Activated naive CD8-positive, alpha-beta T cell treated with anti-CD3 and anti-CD28 coated beads, Interleukin-2, amount 50 U/mL, for 16 hours (primary cell): ENCODE results near the gene CYFIP1.

ENCODE experiments used
- DNase-seq: peaks from one replicate; pipeline ENCODE4 v3.0.0-alpha.2; 2020; ENCODE audit warnings: low read depth, low spot score

The CYFIP1 gene

DNA sequence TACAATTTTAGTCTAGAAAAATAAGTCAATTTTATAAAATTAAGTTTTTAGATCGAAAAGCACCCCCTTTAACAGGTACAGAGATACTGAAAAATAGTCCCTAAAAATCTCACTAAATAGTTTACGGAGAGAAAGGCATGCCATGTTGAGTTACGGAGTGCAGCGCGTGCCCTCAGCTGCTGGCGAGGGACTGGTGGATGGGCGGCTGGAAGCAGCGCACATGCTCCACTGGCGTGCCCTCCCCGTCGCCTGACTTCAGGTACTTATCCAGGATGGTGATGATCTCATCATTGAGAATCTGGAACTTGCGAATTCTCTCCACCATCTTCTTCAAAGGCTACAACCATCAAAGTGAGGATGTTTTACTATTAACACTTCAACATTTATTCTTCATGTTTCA is 110.3 kb downstream of the CYFIP1 start:
- DNase-seq, result no peak

DNA sequence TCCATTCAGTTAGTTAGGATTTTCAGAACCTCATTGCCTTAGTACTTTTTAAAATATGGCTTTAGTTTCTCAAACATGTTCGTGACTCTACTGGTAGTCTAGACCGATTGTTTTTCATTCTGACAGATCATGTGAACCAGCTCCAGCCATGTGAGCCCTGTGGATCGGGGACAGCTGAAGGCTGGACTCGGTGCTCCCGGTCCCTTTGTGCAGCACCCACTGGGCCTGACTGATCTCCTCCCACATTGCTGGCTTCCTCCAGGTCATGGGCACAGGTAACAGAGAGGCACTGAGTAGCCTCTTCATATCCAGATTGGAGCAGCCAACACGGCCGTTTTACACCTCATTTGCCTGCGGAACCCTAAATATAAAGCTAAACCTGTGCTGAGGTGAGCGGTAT is 111.2 kb downstream of the CYFIP1 start:
- DNase-seq, result no peak

DNA sequence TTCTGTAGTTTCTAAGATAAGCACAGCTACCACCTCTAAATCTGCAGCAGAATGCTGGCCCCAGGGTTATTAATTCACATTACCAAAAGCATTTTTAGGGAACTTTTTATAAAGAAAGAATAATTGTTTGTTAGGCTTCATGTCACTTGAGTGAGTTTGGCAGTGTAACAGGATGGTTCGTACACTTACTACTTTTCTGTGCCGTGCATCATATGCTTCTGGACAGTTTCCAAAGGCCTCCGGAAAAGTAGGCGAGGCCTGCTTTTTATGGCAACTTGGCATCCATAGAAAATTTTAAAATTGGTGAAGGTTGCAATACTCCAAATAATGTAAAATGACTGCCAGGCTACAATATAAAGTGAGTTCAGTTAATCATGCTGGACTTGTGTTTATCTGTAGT is 111.7 kb downstream of the CYFIP1 start:
- DNase-seq, result no peak

DNA sequence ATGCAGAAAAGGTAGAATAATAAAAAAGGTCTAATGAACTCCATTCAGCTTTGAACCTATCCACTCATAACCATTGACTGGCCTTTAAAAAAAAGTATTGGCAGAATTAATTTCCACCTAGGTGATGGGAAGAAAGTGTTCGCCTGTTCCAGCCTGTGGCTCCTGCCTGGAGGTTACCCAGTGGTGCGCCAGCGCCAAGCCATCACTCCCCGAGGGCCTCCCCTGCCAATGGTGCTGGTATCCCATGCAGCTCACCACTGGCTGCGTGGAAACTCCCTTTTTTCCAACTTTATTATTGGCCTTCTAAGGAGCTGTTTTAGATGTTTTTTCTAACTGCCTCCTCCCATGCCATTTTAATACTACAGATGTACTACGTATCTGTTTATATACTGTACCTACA is 112.3 kb downstream of the CYFIP1 start:
- DNase-seq, result no peak

DNA sequence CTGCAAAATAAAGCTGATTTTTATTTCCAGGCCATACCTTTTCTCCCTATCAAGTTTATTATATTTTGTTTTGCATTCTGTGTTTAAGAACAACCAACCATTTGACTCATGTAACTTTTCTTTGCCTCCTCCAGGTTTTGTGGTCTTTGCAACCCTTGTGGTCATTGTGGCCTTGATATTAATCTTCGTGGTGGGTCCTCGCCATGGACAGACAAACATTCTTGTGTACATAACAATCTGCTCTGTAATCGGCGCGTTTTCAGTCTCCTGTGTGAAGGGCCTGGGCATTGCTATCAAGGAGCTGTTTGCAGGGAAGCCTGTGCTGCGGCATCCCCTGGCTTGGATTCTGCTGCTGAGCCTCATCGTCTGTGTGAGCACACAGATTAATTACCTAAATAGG is 114.1 kb downstream of the CYFIP1 start:
- no peak for DNase-seq

DNA sequence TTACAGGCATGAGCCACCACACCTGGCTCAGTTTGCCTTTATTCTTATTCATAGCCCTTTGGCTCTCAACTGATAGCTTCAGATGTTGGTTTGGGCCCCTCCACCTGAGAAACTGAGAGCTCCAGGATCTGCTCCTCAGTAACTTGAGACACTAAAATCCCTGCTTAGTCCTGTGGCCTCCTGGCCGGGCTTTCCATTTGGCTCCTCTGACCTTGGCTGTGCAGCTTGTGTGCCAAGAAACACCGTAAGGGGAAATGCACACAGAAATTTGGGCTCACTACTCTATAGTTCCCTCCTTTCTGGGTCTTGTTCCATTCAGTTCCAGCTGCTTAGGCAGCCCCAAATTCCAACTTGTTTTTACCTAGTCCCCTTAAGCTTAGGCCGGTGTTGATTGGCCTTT is 116.8 kb downstream of the CYFIP1 start:
- no peak for DNase-seq

DNA sequence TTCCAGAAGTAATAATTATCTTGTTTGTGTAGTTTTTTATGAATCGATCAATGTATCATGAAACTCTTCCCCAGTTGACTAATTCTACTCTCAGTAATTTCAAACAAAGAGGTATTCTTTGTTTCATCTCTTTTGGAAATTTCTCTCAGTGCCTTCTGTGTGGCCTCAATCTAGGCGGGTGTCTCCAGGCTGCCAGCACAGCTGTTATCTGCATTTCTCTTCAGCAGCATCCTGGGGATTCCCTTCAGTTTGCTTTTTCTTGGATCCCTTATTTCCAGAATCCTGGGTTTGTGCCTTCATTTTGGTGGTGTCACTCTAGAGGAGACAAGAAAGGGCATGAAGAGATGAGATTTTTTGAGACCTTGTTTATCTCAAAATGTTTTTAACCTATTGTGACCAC is 119.0 kb downstream of the CYFIP1 start:
- DNase-seq, result no peak

DNA sequence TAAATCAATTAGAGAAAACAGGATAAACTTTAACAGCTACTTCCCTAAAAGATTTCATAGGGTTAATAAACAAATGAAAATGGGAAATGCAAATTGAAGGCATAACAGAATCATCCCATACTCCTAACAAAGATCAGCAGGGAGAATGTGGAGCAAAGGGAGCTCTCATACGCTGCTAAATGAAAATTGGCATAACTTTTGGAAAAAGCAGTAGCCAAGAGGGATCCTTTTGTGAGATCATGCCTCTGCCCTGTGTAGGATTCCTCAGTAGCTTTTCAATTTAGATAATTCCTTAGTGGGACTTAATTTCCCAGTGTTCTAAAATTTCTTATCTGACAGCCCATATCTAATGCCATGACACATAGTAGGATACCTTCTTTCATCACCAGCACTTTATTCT is 123.5 kb downstream of the CYFIP1 start:
- no peak for DNase-seq

DNA sequence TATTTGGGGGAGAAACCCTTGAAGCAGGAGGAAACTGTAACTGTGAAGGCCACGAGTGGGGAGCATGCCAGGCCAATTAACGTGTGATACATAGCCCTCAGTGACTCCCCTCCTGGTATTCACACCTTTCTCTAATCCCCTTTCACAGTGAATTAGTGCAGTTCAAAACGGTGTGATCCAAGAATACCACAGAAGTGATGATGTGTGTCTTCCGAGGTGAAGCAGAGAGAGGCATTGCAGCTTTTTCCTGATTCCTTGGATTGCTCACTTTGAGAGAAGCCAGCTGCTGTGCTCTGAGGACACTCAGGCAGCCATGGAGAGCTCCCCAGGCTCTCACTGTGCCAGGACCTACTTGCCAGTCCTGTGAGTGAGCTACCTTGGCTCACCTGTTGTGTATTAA is 124.4 kb downstream of the CYFIP1 start:
- DNase-seq, result no peak

DNA sequence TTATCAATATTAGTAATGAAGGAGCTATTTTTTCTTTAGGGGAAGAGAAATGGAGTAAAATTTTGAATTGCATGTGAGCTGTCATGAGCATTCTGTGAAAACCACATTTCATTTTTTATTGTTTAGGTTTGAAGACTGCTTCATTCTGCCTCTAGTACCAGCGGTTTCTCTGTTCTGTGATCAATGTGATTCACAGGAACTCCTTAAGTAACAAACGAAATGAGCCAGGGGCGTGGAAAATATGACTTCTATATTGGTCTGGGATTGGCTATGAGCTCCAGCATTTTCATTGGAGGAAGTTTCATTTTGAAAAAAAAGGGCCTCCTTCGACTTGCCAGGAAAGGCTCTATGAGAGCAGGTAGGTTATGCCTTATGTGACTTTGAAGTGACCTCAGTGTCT is 128.7 kb downstream of the CYFIP1 start:
- DNase-seq, result no peak

DNA sequence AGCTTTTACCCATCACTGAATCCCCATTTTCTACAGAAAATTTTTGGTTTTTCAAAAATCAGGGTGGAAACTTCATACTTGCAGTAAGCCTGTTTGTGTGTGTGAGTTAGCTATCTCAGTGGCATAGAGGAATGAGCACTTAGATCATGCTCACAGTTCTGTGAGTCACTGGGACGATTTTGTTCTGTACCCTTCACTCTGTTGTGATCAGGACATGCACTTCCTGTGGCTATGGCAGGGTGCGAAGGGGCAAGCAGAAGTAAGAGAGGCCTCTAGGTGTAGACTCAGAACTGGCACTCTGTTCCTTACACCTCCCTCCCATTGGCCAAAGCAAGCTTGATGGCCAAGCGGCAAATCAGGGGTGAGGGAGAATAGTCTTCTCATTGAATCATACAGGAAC is 130.1 kb downstream of the CYFIP1 start:
- no peak for DNase-seq

DNA sequence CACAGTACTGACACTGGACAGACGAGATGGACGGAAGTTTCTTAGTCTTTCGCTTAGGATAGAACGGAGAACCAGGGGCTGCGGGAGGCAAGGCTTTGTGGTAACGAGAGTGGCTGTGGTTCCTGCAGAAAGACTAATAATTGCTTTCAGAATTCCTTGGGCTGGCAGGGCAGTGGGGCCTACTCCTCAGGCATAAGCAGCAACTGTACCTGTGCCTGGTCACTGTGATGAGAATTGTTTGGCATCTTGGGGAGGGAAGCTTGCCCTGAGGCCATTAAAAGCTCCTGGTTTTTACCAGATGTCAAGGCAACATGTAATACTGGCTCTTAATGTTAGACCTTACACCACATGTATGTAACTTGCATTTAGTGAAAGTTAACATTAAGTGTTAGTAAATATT is 134.1 kb downstream of the CYFIP1 start:
- no peak for DNase-seq

DNA sequence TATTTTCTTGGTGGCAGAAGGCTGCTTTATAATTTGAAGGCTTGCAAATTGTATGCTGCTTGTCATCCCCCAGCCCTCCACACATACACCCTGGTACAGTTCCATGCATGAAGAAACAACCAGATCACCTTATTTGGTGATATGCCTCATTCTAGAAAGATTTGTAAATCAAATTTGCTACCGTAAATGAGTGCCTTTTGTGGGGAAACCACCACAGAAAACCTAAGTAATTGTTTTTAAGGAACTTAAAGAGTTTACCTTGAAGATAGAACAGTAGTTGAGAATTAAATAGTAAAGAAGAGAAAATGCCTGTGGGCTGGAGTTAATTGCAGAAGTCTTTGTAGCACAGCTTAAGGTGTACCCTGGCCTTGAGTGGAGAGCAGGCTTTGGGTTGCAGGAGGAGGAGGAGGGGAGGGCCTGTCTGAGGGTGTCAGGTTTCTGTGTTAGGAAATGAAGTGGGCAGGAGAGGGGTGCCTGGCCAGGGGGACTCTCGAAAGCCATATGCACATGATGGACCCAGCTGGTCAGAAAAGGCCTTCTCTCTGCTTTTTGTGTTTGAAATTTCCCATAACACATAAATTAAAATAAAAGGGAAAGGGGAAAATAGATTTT is 134.8 kb downstream of the CYFIP1 start:
- no peak for DNase-seq

DNA sequence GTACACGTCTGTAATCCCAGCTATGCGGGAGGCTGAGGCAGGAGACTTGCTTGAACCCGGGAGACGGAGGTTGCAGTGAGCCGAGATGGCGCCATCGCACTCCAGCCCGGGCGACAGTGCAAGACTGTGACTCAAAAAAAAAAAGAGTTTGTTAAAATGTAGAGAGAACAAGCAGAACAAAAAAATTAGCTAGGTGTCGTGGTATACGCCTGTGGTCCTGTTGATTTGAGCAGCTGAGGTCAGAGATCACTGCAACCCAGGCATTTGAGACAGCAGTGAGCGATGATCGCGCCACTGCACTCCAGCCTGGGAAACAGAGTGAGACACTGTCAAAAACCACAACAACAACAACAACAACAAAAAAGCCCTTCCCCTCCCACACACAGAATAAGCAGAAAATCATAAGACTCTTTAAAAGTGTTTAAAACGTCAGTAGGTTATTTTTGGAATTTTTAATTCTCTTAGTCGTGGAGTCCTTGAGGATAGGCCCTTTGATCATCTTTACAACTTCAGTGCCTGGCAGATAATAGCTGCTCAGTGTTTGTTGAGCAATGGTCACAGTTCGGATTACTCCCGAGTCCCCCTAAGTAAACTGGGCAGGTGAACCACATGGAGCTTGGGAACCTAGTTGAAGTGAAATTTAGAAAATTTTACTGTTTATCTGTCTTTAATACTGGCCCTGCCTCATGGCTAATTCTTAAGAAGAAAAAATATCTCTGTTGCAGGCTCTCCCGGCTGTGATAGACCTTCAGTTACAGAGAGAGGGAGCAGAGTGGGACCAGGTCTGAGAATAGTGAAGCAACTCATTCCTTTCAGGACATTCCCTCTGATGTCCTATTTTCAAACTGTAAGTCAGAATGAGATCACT is 135.5 kb downstream of the CYFIP1 start:
- DNase-seq, result no peak

DNA sequence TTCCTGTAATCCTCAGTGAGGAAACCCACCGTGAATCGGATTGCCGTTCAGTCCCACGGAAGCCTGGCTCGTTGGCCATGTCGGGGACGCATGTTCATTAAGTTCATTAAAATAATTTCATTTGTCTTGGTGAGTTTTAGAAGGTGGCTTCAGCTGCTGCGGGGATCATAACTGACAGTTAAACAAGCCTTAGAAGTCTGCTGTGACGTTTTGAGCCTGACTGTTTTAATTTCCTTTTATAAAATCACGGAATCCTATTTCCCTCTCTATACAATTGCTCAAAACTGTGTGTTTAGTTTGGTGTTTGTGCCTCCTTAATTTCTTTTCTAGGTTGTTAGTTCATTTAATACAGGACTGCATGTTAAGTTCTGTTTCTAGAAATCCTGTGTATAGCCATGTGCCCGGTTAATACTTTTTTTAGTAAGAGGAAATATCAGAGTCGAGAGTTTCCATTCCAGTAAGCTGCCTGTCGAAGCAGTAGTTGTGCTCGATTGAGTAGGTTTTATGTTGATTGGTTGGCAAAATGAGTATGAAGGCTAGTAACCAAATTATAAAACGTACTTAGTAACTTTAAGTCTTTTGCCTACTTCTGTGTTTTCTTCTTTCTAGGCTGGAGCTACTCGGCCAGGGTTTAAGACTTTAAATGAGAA is 141.0 kb downstream of the CYFIP1 start:
- DNase-seq, result no peak

DNA sequence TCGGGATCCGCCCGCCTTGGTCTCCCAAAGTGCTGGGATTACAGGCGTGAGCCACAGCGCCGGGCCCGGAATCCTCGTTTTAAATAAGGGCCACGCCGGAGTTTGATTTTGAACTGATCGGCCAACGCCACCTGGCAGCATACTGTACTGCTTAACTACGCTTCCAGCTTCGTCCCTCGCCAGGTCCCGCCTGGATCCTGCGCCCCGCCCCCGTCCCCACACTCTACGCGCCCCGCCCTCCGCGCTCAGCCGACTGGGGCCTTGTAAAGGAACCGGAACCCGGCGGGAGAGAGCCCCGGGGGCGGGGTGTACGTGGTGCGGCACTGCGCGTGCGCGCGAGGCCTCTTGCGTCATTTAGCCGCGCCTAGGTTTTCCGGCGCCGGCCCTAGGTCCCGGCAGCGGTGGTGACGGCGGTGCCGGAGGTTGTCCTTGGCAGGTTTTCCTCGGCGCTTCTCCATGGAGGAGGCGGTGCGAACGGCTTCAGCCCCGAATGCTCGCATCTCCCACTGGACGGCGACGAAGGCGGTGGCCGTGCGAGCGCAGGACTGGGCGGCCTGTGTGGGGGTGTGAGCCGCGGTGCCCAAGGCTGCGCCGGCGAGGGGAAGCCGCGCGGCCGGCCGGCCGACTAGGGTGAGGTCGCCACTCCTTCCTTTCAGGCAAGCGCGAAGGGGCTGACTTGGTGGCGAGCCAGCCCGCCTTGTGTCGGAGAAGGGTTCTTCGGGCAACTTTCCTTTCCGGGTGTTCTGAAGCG is 141.7 kb downstream of the CYFIP1 start, which contains the start of gene NIPA2:
Gene NIPA2 (plus strand): TSS at position 375 of the 751 bp plus-strand sequence. CDS start 13,066 bp downstream, outside the sequence.
- DNase-seq, result peak; percentile 93

DNA sequence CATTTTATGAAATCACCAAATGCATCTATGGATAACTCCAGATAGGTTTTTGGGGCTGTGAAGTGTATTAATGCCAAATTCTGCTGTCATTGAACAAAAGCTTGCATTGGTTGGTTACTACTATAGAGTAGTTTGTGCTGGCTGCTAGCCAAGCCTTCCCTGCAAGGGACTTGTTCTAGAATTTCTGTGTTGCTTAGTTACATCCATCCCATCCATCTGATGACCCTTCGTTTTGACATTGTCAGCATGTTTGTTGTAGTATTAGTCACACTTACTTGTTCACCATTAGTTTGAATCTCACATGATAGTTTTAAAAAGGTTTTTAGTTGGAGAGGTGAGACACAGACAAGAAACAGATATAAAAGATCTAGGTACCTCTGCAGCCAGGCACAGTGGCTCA is 148.7 kb downstream of the CYFIP1 start:
- DNase-seq, result no peak

DNA sequence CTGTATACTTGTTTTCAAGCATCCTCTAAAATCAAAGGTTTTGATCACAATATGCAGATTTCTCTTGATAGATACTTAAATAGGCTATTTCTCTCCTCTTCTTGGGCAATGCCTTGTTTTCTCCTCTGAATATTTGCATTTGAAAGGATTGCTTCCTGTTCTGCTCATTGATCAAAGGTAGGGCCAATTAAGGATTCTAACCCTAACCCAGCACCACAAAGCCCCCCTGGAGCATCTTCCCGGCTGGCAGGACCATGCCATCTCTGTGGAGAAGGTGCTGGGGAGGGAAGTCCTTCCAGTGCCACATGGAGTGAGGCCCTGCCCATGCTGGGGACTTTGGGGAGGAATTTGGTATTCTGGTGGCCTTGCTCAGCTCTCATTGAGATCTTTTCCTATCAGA is 153.0 kb downstream of the CYFIP1 start:
- no peak for DNase-seq

DNA sequence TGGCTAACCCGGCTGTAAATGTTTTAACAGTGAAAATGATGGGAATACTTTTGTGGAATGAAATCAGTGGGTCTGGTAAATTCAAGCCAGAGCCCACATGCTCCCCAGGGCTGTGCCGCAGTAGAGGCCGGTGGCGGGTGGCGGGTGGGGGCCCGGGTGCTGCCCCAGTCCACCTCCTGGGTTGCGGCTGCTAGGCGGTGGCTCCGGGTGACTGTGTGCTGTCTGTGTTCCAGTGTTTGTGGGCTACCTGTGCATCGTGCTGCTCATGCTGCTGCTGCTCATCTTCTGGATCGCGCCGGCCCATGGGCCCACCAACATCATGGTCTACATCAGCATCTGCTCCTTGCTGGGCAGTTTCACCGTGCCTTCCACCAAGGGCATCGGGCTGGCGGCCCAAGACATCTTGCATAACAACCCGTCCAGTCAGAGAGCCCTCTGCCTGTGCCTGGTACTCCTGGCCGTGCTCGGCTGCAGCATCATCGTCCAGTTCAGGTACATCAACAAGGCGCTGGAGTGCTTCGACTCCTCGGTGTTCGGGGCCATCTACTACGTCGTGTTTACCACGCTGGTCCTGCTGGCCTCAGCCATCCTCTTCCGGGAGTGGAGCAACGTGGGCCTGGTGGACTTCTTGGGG is 156.6 kb downstream of the CYFIP1 start:
- no peak for DNase-seq

DNA sequence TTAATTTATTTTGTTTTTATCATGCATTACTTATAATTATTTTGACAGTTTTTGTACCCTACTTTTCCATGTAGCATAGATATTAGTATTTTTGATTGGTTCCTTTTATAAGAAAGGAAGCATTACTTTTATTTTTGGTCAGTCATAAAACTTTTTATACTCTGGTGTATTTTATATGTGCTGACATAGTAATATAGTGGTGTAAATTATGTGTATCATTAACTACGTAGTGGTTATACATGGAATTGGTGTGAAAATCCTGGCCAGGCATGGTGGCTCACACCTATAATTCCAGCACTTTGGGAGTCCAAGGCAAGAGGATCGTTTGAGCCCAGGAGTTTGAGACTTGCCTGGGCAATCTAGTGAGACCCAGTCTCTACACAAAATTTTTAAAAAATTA is 160.5 kb downstream of the CYFIP1 start:
- no peak for DNase-seq
